T follicular helper cell (primary cell): ENCODE results near the gene WDR12.
"Not testable (repeated sequence)": the region's sequence is repeated elsewhere in the genome, so short reads cannot be mapped to it uniquely, and the experiment has no call there.

ENCODE experiments used
- DNase-seq: peaks from one replicate; pipeline ENCODE4 v3.0.0-alpha.2; 2020; ENCODE audit warnings: low read depth
- total RNA-seq, 2 experiments: gene quantifications; one replicate each; lab custom pipeline; 2026; lab: John Stamatoyannopoulos, UW

The WDR12 gene
- 40.0 to 201 reads per million in 2 experiments for total RNA-seq

- DNase-seq = peak; percentile 87
These were observed at the start of gene WDR12, which contains the start of gene CARF for GRCh38 chr2:202911512-202912341. Gene WDR12 (minus strand): TSS chr2:202911673. CDS start chr2:202911476, 197 bp downstream. Gene CARF (plus strand): TSS chr2:202912275. CDS start chr2:202941903, 29,628 bp downstream.

- no peak for DNase-seq
These were observed 49.1 kb upstream of the WDR12 start for GRCh38 chr2:202960524-202960923.

- no peak for DNase-seq
These were observed 39.1 kb upstream of the WDR12 start for GRCh38 chr2:202950592-202950991.

GRCh38 chr2:202949333-202949732, 37.9 kb upstream of the WDR12 start:
- DNase-seq = not testable (repeated sequence)

GRCh38 chr2:202945497-202945896, 34.0 kb upstream of the WDR12 start:
- no peak for DNase-seq

GRCh38 chr2:202944816-202945215, 33.3 kb upstream of the WDR12 start:
- DNase-seq = no peak

- DNase-seq = no peak
These were observed 32.9 kb upstream of the WDR12 start for GRCh38 chr2:202944408-202944807.

GRCh38 chr2:202941771-202942170, 30.3 kb upstream of the WDR12 start:
- DNase-seq = no peak

GRCh38 chr2:202938960-202939359, 27.5 kb upstream of the WDR12 start:
- no peak for DNase-seq

- DNase-seq = no peak
These were observed 23.0 kb upstream of the WDR12 start for GRCh38 chr2:202934456-202934855.

- no peak for DNase-seq
These were observed 22.5 kb upstream of the WDR12 start for GRCh38 chr2:202933958-202934357.

GRCh38 chr2:202933139-202933510, 21.7 kb upstream of the WDR12 start:
- DNase-seq = no peak

GRCh38 chr2:202932425-202933138, 21.1 kb upstream of the WDR12 start:
- DNase-seq = no peak

- DNase-seq = no peak
These were observed 7.4 kb upstream of the WDR12 start for GRCh38 chr2:202918860-202919259.

GRCh38 chr2:202912342-202913201, 1.1 kb upstream of the WDR12 start:
- DNase-seq = not testable (repeated sequence)

GRCh38 chr2:202911203-202911511, 316 bp downstream of the WDR12 start:
- no peak for DNase-seq

- DNase-seq = no peak
These were observed 775 bp downstream of the WDR12 start for GRCh38 chr2:202910698-202911097.

GRCh38 chr2:202910250-202910649, 1.2 kb downstream of the WDR12 start:
- not testable (repeated sequence) for DNase-seq

GRCh38 chr2:202909394-202910192, 1.9 kb downstream of the WDR12 start:
- DNase-seq = no peak

GRCh38 chr2:202908186-202908585, 3.3 kb downstream of the WDR12 start:
- DNase-seq = no peak

GRCh38 chr2:202905507-202905906, 6.0 kb downstream of the WDR12 start:
- not testable (repeated sequence) for DNase-seq
